Keratinocyte (primary cell): ENCODE data around the gene TBC1D4.

Experiments used
- EZH2 ChIP-seq: IDR thresholded peaks from one replicate; pipeline ENCODE4 v1.6.1; 2012; ENCODE audit warnings: inconsistent platforms, mild to moderate bottlenecking, low read length, moderate library complexity
- TF ChIP-seq, protein P1 (sequence below), 3 experiments: IDR thresholded peaks in 1 of 3; conservative IDR thresholded peaks in 1 of 3; optimal IDR thresholded peaks in 1 of 3; 2 replicates in 2 of 3; 3 replicates in 1 of 3; pipeline versions ENCODE3 to v1.5.1; 2011; ENCODE audit warnings: low read length in 3 of 3, mild to moderate bottlenecking in 3 of 3, moderate library complexity in 2 of 3, control low read depth in 1 of 3, inconsistent platforms in 1 of 3; ENCODE audit not compliant: insufficient read depth in 2 of 3; ENCODE audit errors: extremely low read depth in 1 of 3

GRCh38 chr13:75372517-75372916, 109.5 kb downstream of the TBC1D4 start:
- TF ChIP-seq, protein P1, sequence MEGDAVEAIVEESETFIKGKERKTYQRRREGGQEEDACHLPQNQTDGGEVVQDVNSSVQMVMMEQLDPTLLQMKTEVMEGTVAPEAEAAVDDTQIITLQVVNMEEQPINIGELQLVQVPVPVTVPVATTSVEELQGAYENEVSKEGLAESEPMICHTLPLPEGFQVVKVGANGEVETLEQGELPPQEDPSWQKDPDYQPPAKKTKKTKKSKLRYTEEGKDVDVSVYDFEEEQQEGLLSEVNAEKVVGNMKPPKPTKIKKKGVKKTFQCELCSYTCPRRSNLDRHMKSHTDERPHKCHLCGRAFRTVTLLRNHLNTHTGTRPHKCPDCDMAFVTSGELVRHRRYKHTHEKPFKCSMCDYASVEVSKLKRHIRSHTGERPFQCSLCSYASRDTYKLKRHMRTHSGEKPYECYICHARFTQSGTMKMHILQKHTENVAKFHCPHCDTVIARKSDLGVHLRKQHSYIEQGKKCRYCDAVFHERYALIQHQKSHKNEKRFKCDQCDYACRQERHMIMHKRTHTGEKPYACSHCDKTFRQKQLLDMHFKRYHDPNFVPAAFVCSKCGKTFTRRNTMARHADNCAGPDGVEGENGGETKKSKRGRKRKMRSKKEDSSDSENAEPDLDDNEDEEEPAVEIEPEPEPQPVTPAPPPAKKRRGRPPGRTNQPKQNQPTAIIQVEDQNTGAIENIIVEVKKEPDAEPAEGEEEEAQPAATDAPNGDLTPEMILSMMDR (optimal IDR thresholded peaks at IDR 0.05 in 1 of 3, IDR thresholded peaks at IDR 0.05 in 1 of 3, conservative IDR thresholded peaks at IDR 0.05 in 1 of 3; ENCODE audit: extremely low read depth in 1 of 3, insufficient read depth in 2 of 3, low read length in 3 of 3) = peak in 2 of 3 experiments; percentile 52 to 53
- TF ChIP-seq EZH2 = no peak
